Measurements from ENCODE around the gene ACKR3.

The ACKR3 gene

GRCh38 chr2:236588932-236589592, 19.4 kb downstream of the ACKR3 start:
- no peak for DNase-seq

- DNase-seq = no peak
These were observed 21.2 kb downstream of the ACKR3 start for GRCh38 chr2:236590846-236591245.

GRCh38 chr2:236592821-236593220, 23.2 kb downstream of the ACKR3 start:
- DNase-seq = no peak

- DNase-seq = no peak
These were observed 23.9 kb downstream of the ACKR3 start for GRCh38 chr2:236593531-236593930.

- no peak for DNase-seq
These were observed 24.3 kb downstream of the ACKR3 start for GRCh38 chr2:236593956-236594355.

GRCh38 chr2:236597629-236598028, 28.0 kb downstream of the ACKR3 start:
- DNase-seq = no peak

GRCh38 chr2:236599059-236599458, 29.4 kb downstream of the ACKR3 start:
- DNase-seq = no peak

- DNase-seq = no peak
These were observed 30.5 kb downstream of the ACKR3 start for GRCh38 chr2:236600158-236600557.

- DNase-seq = no peak
These were observed 31.3 kb downstream of the ACKR3 start for GRCh38 chr2:236600892-236601291.

GRCh38 chr2:236601316-236602202, 31.9 kb downstream of the ACKR3 start:
- DNase-seq = no peak

GRCh38 chr2:236602678-236603077, 33.1 kb downstream of the ACKR3 start:
- DNase-seq = no peak

- DNase-seq = no peak
These were observed 33.9 kb downstream of the ACKR3 start for GRCh38 chr2:236603361-236604015.

- DNase-seq = no peak
These were observed 35.1 kb downstream of the ACKR3 start for GRCh38 chr2:236604575-236605344.

GRCh38 chr2:236605345-236605734, 35.7 kb downstream of the ACKR3 start:
- DNase-seq = no peak

- no peak for DNase-seq
These were observed 36.4 kb downstream of the ACKR3 start for GRCh38 chr2:236606023-236606422.

GRCh38 chr2:236607471-236608187, 38.0 kb downstream of the ACKR3 start:
- no peak for DNase-seq

GRCh38 chr2:236608188-236608525, 38.5 kb downstream of the ACKR3 start:
- DNase-seq = no peak

- no peak for DNase-seq
These were observed 39.1 kb downstream of the ACKR3 start for GRCh38 chr2:236608710-236609109.

- DNase-seq = no peak
These were observed 41.6 kb downstream of the ACKR3 start for GRCh38 chr2:236610991-236611821.

GRCh38 chr2:236612737-236613136, 43.1 kb downstream of the ACKR3 start:
- DNase-seq = no peak

- DNase-seq = no peak
These were observed 44.0 kb downstream of the ACKR3 start for GRCh38 chr2:236613612-236614011.
